Left ventricle myocardium inferior (tissue), 1 donor: ENCODE data around the gene USP7. TPM values are rescaled to one million over a fixed set of nuclear protein-coding genes. Genes with fewer than 3 reads are reported as not detected.

Experiments used
- DNase-seq: peaks from one replicate; pipeline ENCODE4 v3.0.0-alpha.2; 2020
- H3K27ac ChIP-seq: fragments of 200-600 bp; replicated peaks from 2 replicates; pipeline ENCODE4 v1.8.0; 2021
- H3K27me3 ChIP-seq: fragments of 200-600 bp; 2 replicates; pipeline ENCODE4 v1.8.0; 2021; ENCODE audit warnings: low read depth
- H3K36me3 ChIP-seq: fragments of 200-600 bp; 2 replicates; pipeline ENCODE4 v1.8.0; 2021
- H3K4me1 ChIP-seq: fragments of 200-600 bp; 2 replicates; pipeline ENCODE4 v1.8.0; 2021
- H3K4me3 ChIP-seq: fragments of 200-600 bp; 2 replicates; pipeline ENCODE4 v1.8.0; 2021; ENCODE audit warnings: mild to moderate bottlenecking, moderate library complexity
- H3K9me3 ChIP-seq: fragments of 200-600 bp; replicated peaks from 2 replicates; pipeline ENCODE4 v1.8.0; 2021
- intact Hi-C: fragments of 100-400 bp; cut with micrococcal nuclease; formaldehyde crosslinking; loops from one replicate; pipeline ENCODE4 v1.11.0; 2022
- total RNA-seq: library from RNA; stranded (reverse); fragmentation: NEBNext Ultra II Directional; extraction: Animal tissue kit (Norgen Biotek cat#: 25700); gene quantifications from one replicate; pipeline ENCODE4 v1.2.1, GENCODE V29; 2021
- TF ChIP-seq, protein P1 (sequence below): fragments of 200-600 bp; IDR thresholded peaks from 2 replicates; pipeline ENCODE4 v1.8.0; 2021; ENCODE audit warnings: antibody characterized with exemption, mild to moderate bottlenecking, borderline replicate concordance
- donor health status: DM: no; HTN: yes; CAD: no; lungs with severe emphysema.

The USP7 gene
- total RNA-seq, 1 donor from 2014 or later: 54.7 TPM

GRCh38 chr16:8908810-8909468, 54.8 kb downstream of the USP7 start:
- H3K4me3 ChIP-seq: no peak overlapping the region
- peaks cover 99% of the 10 kb centered on the region for H3K36me3 ChIP-seq
- TF ChIP-seq, protein P1, sequence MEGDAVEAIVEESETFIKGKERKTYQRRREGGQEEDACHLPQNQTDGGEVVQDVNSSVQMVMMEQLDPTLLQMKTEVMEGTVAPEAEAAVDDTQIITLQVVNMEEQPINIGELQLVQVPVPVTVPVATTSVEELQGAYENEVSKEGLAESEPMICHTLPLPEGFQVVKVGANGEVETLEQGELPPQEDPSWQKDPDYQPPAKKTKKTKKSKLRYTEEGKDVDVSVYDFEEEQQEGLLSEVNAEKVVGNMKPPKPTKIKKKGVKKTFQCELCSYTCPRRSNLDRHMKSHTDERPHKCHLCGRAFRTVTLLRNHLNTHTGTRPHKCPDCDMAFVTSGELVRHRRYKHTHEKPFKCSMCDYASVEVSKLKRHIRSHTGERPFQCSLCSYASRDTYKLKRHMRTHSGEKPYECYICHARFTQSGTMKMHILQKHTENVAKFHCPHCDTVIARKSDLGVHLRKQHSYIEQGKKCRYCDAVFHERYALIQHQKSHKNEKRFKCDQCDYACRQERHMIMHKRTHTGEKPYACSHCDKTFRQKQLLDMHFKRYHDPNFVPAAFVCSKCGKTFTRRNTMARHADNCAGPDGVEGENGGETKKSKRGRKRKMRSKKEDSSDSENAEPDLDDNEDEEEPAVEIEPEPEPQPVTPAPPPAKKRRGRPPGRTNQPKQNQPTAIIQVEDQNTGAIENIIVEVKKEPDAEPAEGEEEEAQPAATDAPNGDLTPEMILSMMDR: no peak
- no peaks in the 10 kb centered on the region for H3K27me3 ChIP-seq
- intact Hi-C loops: loop anchor here (10.0 kb wide), 1 partner anchor 56 kb away; the partner anchor contains the start of gene USP7
- no peak overlapping the region for H3K27ac ChIP-seq
- DNase-seq: no peak
- H3K4me1 ChIP-seq: no peaks in the 10 kb centered on the region
- no peaks in the 10 kb centered on the region for H3K9me3 ChIP-seq

GRCh38 chr16:8907096-8907495, 56.6 kb downstream of the USP7 start:
- TF ChIP-seq, protein P1: no peak
- no peaks in the 10 kb centered on the region for H3K4me1 ChIP-seq
- peaks cover 99% of the 10 kb centered on the region for H3K36me3 ChIP-seq
- H3K9me3 ChIP-seq: no peaks in the 10 kb centered on the region
- intact Hi-C loops: loop anchor here (10.0 kb wide), 1 partner anchor 58 kb away; the partner anchor contains the start of gene USP7
- H3K27ac ChIP-seq: no peak overlapping the region
- no peak for DNase-seq
- no peak overlapping the region for H3K4me3 ChIP-seq
- no peaks in the 10 kb centered on the region for H3K27me3 ChIP-seq

- no peak overlapping the region for H3K4me3 ChIP-seq
- no peaks in the 10 kb centered on the region for H3K27me3 ChIP-seq
- peaks cover 99% of the 10 kb centered on the region for H3K36me3 ChIP-seq
- no peaks in the 10 kb centered on the region for H3K4me1 ChIP-seq
- intact Hi-C loops: loop anchor here (10.0 kb wide), 1 partner anchor 59 kb away; the partner anchor contains the start of gene USP7
- no peaks in the 10 kb centered on the region for H3K9me3 ChIP-seq
- TF ChIP-seq, protein P1: no peak
- DNase-seq: no peak
- H3K27ac ChIP-seq: no peak overlapping the region
Observed at GRCh38 chr16:8905795-8906591, 57.7 kb downstream of the USP7 start.

GRCh38 chr16:8905168-8905762, 58.4 kb downstream of the USP7 start:
- Histone ChIP-seq H3K4me3 (no peak overlapping the region), H3K4me1 (no peaks in the 10 kb centered on the region), H3K27me3 (no peaks in the 10 kb centered on the region), H3K27ac (no peak overlapping the region), H3K9me3 (no peaks in the 10 kb centered on the region), H3K36me3 (peaks cover 99% of the 10 kb centered on the region)
- intact Hi-C loops: loop anchor here (10.0 kb wide), 1 partner anchor 60 kb away; the partner anchor contains the start of gene USP7
- no peak for DNase-seq
- TF ChIP-seq, protein P1: no peak

DNA sequence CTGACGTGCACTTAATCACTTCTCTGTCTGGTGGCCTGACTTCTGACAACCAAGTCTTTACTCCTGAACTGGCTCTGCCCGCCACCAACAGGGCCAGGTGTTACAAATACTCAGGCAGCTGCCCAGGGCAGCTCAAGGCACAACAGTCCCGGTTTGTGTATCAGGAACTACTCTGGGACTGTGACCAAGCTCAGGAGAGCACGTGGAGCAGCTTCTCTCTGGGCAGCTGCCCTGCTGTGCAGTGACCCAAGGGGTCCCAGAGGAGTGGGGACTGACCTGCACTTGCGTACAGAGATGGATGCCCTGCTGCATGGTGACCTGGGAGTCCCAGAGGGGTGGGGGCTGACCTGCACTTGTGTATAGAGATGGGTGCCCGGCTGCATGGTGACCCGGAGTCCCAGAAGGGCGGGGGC, 59.7 kb downstream of the USP7 start:
- intact Hi-C loops: loop anchor here (10.0 kb wide), 1 partner anchor 61 kb away; the partner anchor contains the start of gene USP7
- no peak for DNase-seq

More for the DNA sequence above, 59.7 kb downstream of the USP7 start:
- H3K27me3 ChIP-seq: no peaks in the 10 kb centered on the region
- H3K36me3 ChIP-seq: peaks cover 99% of the 10 kb centered on the region
- no peaks in the 10 kb centered on the region for H3K4me1 ChIP-seq
- no peaks in the 10 kb centered on the region for H3K9me3 ChIP-seq
- H3K27ac ChIP-seq: no peak overlapping the region
- no peak overlapping the region for H3K4me3 ChIP-seq
- TF ChIP-seq, protein P1: no peak
